GM12874 (cell line): Measurements from ENCODE around the gene GBP6.

ENCODE experiments used
- CTCF ChIP-seq: IDR thresholded peaks from 2 replicates; pipeline ENCODE4 v1.5.1; 2011; ENCODE audit warnings: low read depth, mild to moderate bottlenecking, control low read depth, low read length, moderate library complexity; ENCODE audit not compliant: insufficient read depth

Gene GBP6

GRCh38 chr1:89405275-89405929 is 41.5 kb downstream of the GBP6 start:
- TF ChIP-seq CTCF = no peak

DNA sequence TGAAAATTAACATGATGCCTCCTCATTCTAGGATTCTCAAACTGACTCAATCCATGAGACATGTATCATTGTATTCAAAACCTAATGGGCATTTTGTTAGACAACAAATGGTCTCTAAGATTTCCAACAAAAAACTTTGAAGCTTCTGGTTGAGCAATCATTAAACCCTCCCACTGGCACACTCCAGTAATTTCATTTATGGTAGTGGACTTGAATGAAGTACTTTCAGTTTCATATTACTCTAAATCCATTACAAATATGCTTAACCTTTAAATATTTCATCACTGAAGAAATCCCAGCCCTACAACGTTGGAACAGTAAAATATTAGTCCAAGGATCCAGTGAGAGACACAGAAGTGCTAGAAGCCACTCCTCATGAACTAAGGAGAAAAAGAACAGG is 43.5 kb downstream of the GBP6 start:
- TF ChIP-seq CTCF = no peak

GRCh38 chr1:89425056-89425455 is 61.2 kb downstream of the GBP6 start:
- no peak for TF ChIP-seq CTCF

- no peak for TF ChIP-seq CTCF
Observed at GRCh38 chr1:89429062-89429461, 65.2 kb downstream of the GBP6 start.

DNA sequence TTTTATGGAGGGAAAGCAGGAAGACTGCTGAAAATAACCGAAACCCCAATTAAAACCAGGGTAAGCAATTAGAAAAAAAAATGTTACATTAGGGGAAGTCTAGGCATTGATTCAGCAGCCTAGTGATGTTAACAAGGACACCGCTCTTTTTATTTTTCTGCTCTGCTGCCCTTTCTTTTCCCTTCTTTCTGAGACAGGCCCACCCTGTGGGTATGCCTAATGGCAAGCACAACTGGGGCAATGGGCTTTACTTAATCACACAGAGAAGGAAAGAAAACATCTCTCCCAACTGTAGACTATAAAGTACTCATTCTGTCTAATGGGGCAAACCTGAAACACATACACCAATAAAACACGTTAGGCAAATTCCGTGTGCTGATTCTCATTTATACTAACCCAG is 69.6 kb downstream of the GBP6 start:
- no peak for TF ChIP-seq CTCF
